HFFc6 (cell line): ENCODE results near the gene PKD1L1. TPM values are rescaled to one million over a fixed set of nuclear protein-coding genes. Genes with fewer than 3 reads are reported as not detected.
"Not testable (repeated sequence)": the region's sequence is repeated elsewhere in the genome, so short reads cannot be mapped to it uniquely, and the experiment has no call there.

Experiments used
- DNase-seq: peaks from one replicate; pipeline ENCODE4 v3.0.0-alpha.2; 2018
- H3K27ac Mint-ChIP-seq: 2 replicates; pipeline ENCODE4 v1.8.0; 2020; ENCODE audit warnings: mild to moderate bottlenecking, mixed read lengths
- H3K27me3 Mint-ChIP-seq: 2 replicates; pipeline ENCODE4 v1.8.0; 2021; ENCODE audit warnings: mild to moderate bottlenecking, moderate library complexity, mixed read lengths; ENCODE audit not compliant: insufficient read depth
- H3K36me3 Mint-ChIP-seq: 2 replicates; pipeline ENCODE4 v1.8.0; 2021; ENCODE audit warnings: low read depth, mixed read lengths
- H3K4me1 Mint-ChIP-seq: 2 replicates; pipeline ENCODE4 v1.8.0; 2020; ENCODE audit warnings: low read depth, mixed read lengths
- H3K4me3 Mint-ChIP-seq: 2 replicates; pipeline ENCODE4 v1.8.0; 2020; ENCODE audit warnings: mild to moderate bottlenecking, moderate library complexity, mixed read lengths
- H3K9me3 Mint-ChIP-seq: 2 replicates; pipeline ENCODE4 v1.8.0; 2020; ENCODE audit warnings: mild to moderate bottlenecking, mixed read lengths
- CTCF ChIP-seq: fragments of 200-600 bp; sonication (generic); IDR thresholded peaks from 2 replicates; pipeline ENCODE4 v1.5.0; 2021; ENCODE audit warnings: antibody characterized with exemption, mild to moderate bottlenecking
- total RNA-seq, 6 experiments: library from RNA; stranded (reverse); fragmentation: NEBNext Ultra II Directional; extraction: Animal tissue kit (Norgen Biotek cat#: 25700); gene quantifications; 2 replicates in 1 of 6; 3 replicates in 5 of 6; pipeline ENCODE4 v1.2.3, GENCODE V29; 2021

Gene PKD1L1
- total RNA-seq, 6 experiments from 2014 or later, result 0.03 to 0.14 TPM; not detected in 4

GRCh38 chr7:47988496-47989386 lies 40.5 kb upstream of the PKD1L1 start:
- DNase-seq, result peak; percentile 4
- no peaks in the 10 kb centered on the region for H3K9me3 Mint-ChIP-seq
- peaks cover 18% of the 10 kb centered on the region for H3K4me1 Mint-ChIP-seq
- H3K4me3 Mint-ChIP-seq, result no peak overlapping the region
- no peak overlapping the region for H3K27ac Mint-ChIP-seq
- no peaks in the 10 kb centered on the region for H3K36me3 Mint-ChIP-seq
- peaks cover 1% of the 10 kb centered on the region; the same call in 1 of the 2 replicates for H3K27me3 Mint-ChIP-seq
- TF ChIP-seq CTCF, result peak; percentile 74

DNA sequence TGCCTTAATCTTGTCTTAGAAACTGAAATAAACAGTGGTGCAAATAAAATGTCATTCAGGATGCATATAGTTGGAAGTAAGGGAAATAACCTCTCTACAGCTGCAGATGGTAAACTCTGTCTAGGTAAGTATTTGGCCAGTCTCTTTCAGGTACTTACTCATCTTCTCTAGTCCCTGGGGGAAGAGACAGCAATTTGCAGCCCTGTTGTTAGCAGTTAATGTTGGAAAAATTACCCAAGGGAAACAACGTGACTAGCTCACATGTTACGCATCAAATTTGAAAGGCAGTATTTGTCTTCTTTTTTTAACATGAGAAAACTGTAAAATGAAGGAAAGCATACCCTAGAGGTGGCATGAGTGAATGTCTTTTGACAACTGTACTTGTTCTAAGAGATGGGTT lies 34.3 kb upstream of the PKD1L1 start:
- Mint-ChIP-seq H3K4me3 (no peak overlapping the region), H3K4me1 (peaks cover 12% of the 10 kb centered on the region), H3K36me3 (peaks cover 10% of the 10 kb centered on the region), H3K9me3 (no peaks in the 10 kb centered on the region), H3K27ac (no peak overlapping the region), H3K27me3 (no peaks in the 10 kb centered on the region; the same call in 1 of the 2 replicates)
- TF ChIP-seq CTCF, result peak; percentile 12; the same call in 1 of the 2 replicates
- DNase-seq, result no peak

GRCh38 chr7:47980648-47981047 lies 32.4 kb upstream of the PKD1L1 start:
- Mint-ChIP-seq H3K4me1 (peaks cover 19% of the 10 kb centered on the region), H3K36me3 (peaks cover 17% of the 10 kb centered on the region)
- not testable (repeated sequence) for H3K4me3 Mint-ChIP-seq, H3K27me3 Mint-ChIP-seq, H3K9me3 Mint-ChIP-seq, H3K27ac Mint-ChIP-seq, DNase-seq

DNA sequence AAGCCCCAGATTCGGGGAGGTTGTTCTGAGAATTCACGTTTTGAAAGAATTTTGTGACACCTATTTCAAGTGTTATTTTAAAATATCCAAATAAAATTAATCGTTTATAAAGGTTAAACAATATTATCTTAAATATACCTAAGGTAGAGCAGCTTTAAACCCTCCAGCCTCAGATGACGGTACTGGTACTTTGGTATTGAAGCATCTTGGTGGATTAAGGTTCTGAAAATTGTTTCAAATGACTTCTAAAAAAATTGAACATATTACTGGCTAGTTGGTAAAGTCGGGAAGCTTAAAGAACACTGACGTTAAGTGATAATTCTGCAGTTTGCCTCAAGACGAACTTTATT lies 31.5 kb upstream of the PKD1L1 start:
- peaks cover 19% of the 10 kb centered on the region for H3K4me1 Mint-ChIP-seq
- DNase-seq, result no peak
- peaks cover 17% of the 10 kb centered on the region for H3K36me3 Mint-ChIP-seq
- H3K4me3 Mint-ChIP-seq, result peak overlapping the region; percentile 89
- no peaks in the 10 kb centered on the region; the same call in 1 of the 2 replicates for H3K27me3 Mint-ChIP-seq
- no peaks in the 10 kb centered on the region for H3K9me3 Mint-ChIP-seq
- H3K27ac Mint-ChIP-seq, result no peak overlapping the region
- no peak for TF ChIP-seq CTCF

DNA sequence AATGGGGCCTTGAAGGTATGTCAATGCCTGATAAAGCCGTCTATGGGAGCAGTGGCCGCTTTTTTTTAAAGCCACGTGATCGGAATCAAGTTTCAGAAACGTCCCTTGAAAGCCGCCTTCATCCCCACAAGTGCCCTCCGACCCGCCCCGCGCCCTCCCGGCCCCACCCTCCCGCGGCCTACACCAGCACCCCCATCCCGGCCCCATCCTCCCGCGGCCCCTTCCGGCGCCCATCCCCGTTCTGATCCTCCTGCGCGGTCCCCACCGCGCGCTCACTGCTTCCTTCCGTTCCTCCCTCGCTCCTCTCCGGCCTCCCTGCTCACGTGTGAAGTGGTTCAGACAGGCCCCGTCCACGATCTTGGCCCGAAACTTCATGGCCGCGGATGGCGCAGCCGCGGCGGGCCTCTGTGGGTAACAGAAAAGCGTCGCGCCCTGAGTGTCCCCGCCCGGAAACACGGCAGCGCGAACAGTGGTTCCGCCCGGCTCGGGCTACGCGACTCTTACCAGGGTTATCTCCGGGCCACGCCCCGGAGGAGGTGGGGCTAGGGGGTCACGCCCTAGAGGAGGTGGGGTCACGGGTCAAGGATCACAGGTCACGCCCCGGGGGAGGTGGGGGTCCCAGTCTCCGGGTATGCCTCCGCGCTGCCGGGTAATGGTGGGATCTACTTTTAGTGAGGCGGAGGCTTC lies 31.0 kb upstream of the PKD1L1 start, which contains the start of gene HUS1:
Gene HUS1, minus strand, starts transcription at position 471 of the 687 bp plus-strand sequence. Its CDS starts 96 bp downstream, at position 375.
- no peak for TF ChIP-seq CTCF
- Mint-ChIP-seq H3K9me3 (no peaks in the 10 kb centered on the region), H3K4me1 (peaks cover 19% of the 10 kb centered on the region), H3K27me3 (no peaks in the 10 kb centered on the region; the same call in 1 of the 2 replicates), H3K36me3 (peaks cover 19% of the 10 kb centered on the region), H3K4me3 (peak within 1 kb of the TSS; percentile 89), H3K27ac (peak within 1 kb of the TSS; percentile 90)
- peak; percentile 87 for DNase-seq

GRCh38 chr7:47978790-47979144 lies 30.5 kb upstream of the PKD1L1 start:
- Mint-ChIP-seq H3K36me3 (peaks cover 24% of the 10 kb centered on the region), H3K27ac (peak overlapping the region; percentile 90), H3K9me3 (no peaks in the 10 kb centered on the region), H3K4me1 (peaks cover 19% of the 10 kb centered on the region), H3K27me3 (no peaks in the 10 kb centered on the region; the same call in 1 of the 2 replicates), H3K4me3 (peak overlapping the region; percentile 89)
- TF ChIP-seq CTCF, result no peak
- DNase-seq, result no peak
